Gastroesophageal sphincter (tissue), 3 donors: ENCODE results near the gene FAIM2.

Source experiments
- POLR2A ChIP-seq, 2 donors: fragments of 450-650 bp; IDR thresholded peaks; one replicate each; pipeline ENCODE4 v1.6.1; 2017; ENCODE audit warnings: antibody characterized with exemption in 2 of 2, mild to moderate bottlenecking in 2 of 2, moderate library complexity in 1 of 2
- TF ChIP-seq, protein P1 (sequence below), 4 experiments: fragments of 200-600 bp in 2 of 4; fragments of 450-650 bp in 2 of 4; sonication (generic) in 1 of 4; IDR thresholded peaks; one replicate each; pipeline ENCODE4 v1.5.1; 2017 to 2019; ENCODE audit warnings: antibody characterized with exemption in 4 of 4, mild to moderate bottlenecking in 2 of 4, moderate library complexity in 2 of 4

DNA sequence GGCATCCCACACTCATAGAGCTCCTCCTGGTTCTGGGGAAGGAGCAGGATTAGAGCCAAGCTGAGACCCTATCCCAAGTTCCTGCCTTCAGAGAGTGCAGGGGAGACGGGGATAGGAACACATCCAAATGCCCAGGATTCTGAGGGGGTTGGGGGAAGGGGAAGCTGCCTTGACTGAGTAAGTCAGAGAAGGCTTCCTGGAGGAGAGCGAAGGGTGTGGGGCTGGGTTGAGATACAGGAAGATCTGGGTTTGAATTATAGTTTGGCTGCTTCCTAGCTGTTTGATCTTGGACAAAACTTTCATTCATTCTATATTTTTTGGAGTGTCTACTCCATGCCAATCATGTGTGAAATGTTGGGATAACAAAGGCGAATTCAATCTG lies 38.8 kb upstream of the FAIM2 start:
- TF ChIP-seq, protein P1, sequence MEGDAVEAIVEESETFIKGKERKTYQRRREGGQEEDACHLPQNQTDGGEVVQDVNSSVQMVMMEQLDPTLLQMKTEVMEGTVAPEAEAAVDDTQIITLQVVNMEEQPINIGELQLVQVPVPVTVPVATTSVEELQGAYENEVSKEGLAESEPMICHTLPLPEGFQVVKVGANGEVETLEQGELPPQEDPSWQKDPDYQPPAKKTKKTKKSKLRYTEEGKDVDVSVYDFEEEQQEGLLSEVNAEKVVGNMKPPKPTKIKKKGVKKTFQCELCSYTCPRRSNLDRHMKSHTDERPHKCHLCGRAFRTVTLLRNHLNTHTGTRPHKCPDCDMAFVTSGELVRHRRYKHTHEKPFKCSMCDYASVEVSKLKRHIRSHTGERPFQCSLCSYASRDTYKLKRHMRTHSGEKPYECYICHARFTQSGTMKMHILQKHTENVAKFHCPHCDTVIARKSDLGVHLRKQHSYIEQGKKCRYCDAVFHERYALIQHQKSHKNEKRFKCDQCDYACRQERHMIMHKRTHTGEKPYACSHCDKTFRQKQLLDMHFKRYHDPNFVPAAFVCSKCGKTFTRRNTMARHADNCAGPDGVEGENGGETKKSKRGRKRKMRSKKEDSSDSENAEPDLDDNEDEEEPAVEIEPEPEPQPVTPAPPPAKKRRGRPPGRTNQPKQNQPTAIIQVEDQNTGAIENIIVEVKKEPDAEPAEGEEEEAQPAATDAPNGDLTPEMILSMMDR (IDR thresholded peaks at IDR 0.05), result no peak
- TF ChIP-seq POLR2A (IDR thresholded peaks at IDR 0.05), result no peak
